ENCODE data around the gene ANLN.

DNA sequence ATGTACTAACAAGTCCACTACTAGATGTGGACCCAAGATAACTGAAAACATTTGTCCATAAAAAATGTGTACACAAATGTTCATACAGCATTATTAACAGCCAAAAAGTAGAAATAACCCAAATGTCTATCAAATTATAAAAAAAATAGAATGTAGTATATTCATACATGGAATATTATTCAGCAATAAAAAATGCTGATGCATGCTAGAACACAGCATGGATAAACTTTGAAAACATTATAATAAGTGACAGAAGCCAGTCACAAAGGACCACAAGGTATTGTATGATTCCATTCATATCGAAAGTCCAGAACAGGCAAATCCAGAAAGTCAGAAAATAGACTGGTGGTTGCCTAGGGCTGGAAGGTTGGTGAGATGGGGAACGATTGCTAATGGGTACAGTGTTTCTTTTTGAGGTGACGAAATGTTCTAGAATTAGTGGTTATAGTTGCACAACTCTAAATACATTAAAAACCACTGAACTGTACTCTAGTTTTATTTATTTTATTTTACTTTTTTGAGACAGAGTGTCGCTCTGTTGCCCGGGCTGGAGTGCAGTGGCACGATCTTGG is 43.3 kb upstream of the ANLN start:
- TF ChIP-seq, protein P1, sequence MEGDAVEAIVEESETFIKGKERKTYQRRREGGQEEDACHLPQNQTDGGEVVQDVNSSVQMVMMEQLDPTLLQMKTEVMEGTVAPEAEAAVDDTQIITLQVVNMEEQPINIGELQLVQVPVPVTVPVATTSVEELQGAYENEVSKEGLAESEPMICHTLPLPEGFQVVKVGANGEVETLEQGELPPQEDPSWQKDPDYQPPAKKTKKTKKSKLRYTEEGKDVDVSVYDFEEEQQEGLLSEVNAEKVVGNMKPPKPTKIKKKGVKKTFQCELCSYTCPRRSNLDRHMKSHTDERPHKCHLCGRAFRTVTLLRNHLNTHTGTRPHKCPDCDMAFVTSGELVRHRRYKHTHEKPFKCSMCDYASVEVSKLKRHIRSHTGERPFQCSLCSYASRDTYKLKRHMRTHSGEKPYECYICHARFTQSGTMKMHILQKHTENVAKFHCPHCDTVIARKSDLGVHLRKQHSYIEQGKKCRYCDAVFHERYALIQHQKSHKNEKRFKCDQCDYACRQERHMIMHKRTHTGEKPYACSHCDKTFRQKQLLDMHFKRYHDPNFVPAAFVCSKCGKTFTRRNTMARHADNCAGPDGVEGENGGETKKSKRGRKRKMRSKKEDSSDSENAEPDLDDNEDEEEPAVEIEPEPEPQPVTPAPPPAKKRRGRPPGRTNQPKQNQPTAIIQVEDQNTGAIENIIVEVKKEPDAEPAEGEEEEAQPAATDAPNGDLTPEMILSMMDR (IDR thresholded peaks at IDR 0.05 in 4 of 5, conservative IDR thresholded peaks at IDR 0.05 in 1 of 5): no peak
- no peak for TF ChIP-seq POLR2A (IDR thresholded peaks at IDR 0.05)
